SU-DHL-6 (cell line): ENCODE data around the gene ARHGEF39.

ENCODE experiments used
- H2AFZ ChIP-seq: fragments of 200-600 bp; sonication (generic); 2 replicates; pipeline ENCODE4 v1.6.1; 2014; ENCODE audit warnings: low read depth, mild to moderate bottlenecking, moderate library complexity, mixed read lengths, antibody characterized with exemption, low read length; ENCODE audit not compliant: severe bottlenecking
- H3F3A ChIP-seq: fragments of 200-600 bp; shearing (Covaris generic); 2 replicates; pipeline ENCODE4 v1.6.0; 2016; ENCODE audit warnings: antibody characterized with exemption, mild to moderate bottlenecking; ENCODE audit not compliant: insufficient read depth
- H3K27ac ChIP-seq: fragments of 200-600 bp; sonication (generic); 2 replicates; pipeline ENCODE4 v1.5.1; 2016; ENCODE audit warnings: low read depth, mild to moderate bottlenecking, low read length, moderate library complexity, mixed read lengths
- H3K27me3 ChIP-seq: fragments of 200-600 bp; sonication (generic), shearing (Covaris generic); 2 replicates; pipeline ENCODE4 v1.6.0; 2014; ENCODE audit warnings: mild to moderate bottlenecking, low read length
- H3K36me3 ChIP-seq: fragments of 200-600 bp; sonication (generic); 2 replicates; pipeline ENCODE4 v1.6.1; 2014; ENCODE audit warnings: mild to moderate bottlenecking, low read length, mixed read lengths
- H3K4me2 ChIP-seq: fragments of 300-600, 200-600 bp; shearing (Covaris generic), sonication (generic); 2 replicates; pipeline ENCODE4 v1.6.0; 2014; ENCODE audit warnings: low read length, low read depth, mild to moderate bottlenecking; ENCODE audit not compliant: poor library complexity, severe bottlenecking
- H3K4me3 ChIP-seq: fragments of 200-600 bp; sonication (generic); 2 replicates; pipeline ENCODE4 v1.5.1; 2014; ENCODE audit warnings: antibody characterized with exemption, low read length, mild to moderate bottlenecking, mixed read lengths; ENCODE audit not compliant: insufficient read depth, poor library complexity, severe bottlenecking
- H3K79me2 ChIP-seq: fragments of 200-600 bp; sonication (generic); 2 replicates; pipeline ENCODE4 v1.6.1; 2014; ENCODE audit warnings: mild to moderate bottlenecking, low read length, moderate library complexity; ENCODE audit not compliant: insufficient read depth
- H3K9ac ChIP-seq: fragments of 200-600 bp; sonication (generic); 2 replicates; pipeline ENCODE4 v1.7.0; 2014; ENCODE audit warnings: mild to moderate bottlenecking, low read length
- H3K9me2 ChIP-seq: fragments of 200-600 bp; sonication (generic); replicated peaks from 2 replicates; pipeline ENCODE4 v1.6.1; 2014; ENCODE audit warnings: low read length; ENCODE audit not compliant: insufficient read depth
- H3K9me3 ChIP-seq: fragments of 200-600 bp; sonication (generic); 2 replicates; pipeline ENCODE4 v1.6.1; 2014; ENCODE audit warnings: low read length, mixed read lengths; ENCODE audit not compliant: insufficient read depth
- H4K20me1 ChIP-seq: fragments of 200-600 bp; sonication (generic); 2 replicates; pipeline ENCODE4 v1.6.1; 2014; ENCODE audit warnings: low read depth, mild to moderate bottlenecking, antibody characterized with exemption, low read length, moderate library complexity, mixed read lengths
- CTCF ChIP-seq: fragments of 200-600 bp; sonication (generic); IDR thresholded peaks from one replicate; pipeline ENCODE4 v1.5.1; 2017; ENCODE audit warnings: antibody characterized with exemption, mild to moderate bottlenecking, low read length, moderate library complexity; ENCODE audit not compliant: insufficient read depth, poor library complexity, severe bottlenecking
- EZH2phosphoT487 ChIP-seq: fragments of 200-600 bp; sonication (generic), shearing (Covaris generic); conservative IDR thresholded peaks from 2 replicates; pipeline ENCODE4 v1.6.1; 2018; ENCODE audit warnings: mild to moderate bottlenecking, antibody characterized with exemption, low read length, moderate library complexity, mixed read lengths

ARHGEF39 gene

DNA sequence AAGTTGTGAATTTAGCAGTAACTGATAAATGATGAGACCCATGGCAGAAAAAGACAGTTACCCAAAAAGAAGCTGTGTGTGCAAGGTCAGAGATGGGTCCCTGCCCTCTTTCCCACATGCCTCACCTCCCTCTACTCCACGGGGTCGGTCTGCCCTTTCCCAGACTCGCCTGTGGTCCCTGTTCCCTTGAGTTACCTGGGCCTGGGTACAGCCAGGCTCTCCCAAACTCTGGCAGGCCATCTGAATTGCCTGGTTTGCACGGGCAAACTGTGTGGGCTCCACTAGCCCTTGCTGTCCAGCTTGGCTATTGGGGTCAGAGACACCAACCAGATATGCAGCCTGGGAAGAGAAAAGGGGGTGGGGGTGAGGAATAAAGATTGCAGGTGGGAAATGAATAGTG lies 43.2 kb upstream of the ARHGEF39 start:
- no peak overlapping the region for H3K4me2 ChIP-seq
- no peak overlapping the region for H3K9ac ChIP-seq
- H3K9me2 ChIP-seq = no peaks in the 10 kb centered on the region
- H3K79me2 ChIP-seq = no peaks in the 10 kb centered on the region
- H3K36me3 ChIP-seq = 0 out of 2 replicates have a peak, but pooled peaks cover 13% of the 10 kb centered on the region
- H2AFZ ChIP-seq = no peak overlapping the region
- no peak overlapping the region for H3K4me3 ChIP-seq
- no peaks in the 10 kb centered on the region for H3F3A ChIP-seq
- no peaks in the 10 kb centered on the region for H4K20me1 ChIP-seq
- TF ChIP-seq CTCF (no peak), EZH2phosphoT487 (no peak)
- no peaks in the 10 kb centered on the region for H3K9me3 ChIP-seq
- no peaks in the 10 kb centered on the region for H3K27me3 ChIP-seq
- H3K27ac ChIP-seq = no peak overlapping the region

GRCh38 chr9:35706951-35707350 lies 42.0 kb upstream of the ARHGEF39 start:
- H3K9ac ChIP-seq = no peak overlapping the region
- no peak overlapping the region for H3K4me2 ChIP-seq
- H3K4me3 ChIP-seq = no peak overlapping the region
- H3K79me2 ChIP-seq = no peaks in the 10 kb centered on the region
- H3K9me3 ChIP-seq = no peaks in the 10 kb centered on the region
- no peaks in the 10 kb centered on the region for H3K27me3 ChIP-seq
- no peaks in the 10 kb centered on the region for H3F3A ChIP-seq
- TF ChIP-seq CTCF = no peak
- H2AFZ ChIP-seq = no peak overlapping the region
- no peaks in the 10 kb centered on the region for H3K9me2 ChIP-seq
- H3K36me3 ChIP-seq = peaks cover 11% of the 10 kb centered on the region; the same call in 1 of the 2 replicates
- no peak overlapping the region for H3K27ac ChIP-seq
- no peaks in the 10 kb centered on the region for H4K20me1 ChIP-seq

- H3K36me3 ChIP-seq = peaks cover 15% of the 10 kb centered on the region; the same call in 1 of the 2 replicates
- H3K9ac ChIP-seq = no peak overlapping the region
- no peak overlapping the region for H2AFZ ChIP-seq
- no peak overlapping the region for H3K4me2 ChIP-seq
- no peaks in the 10 kb centered on the region for H3K9me3 ChIP-seq
- no peaks in the 10 kb centered on the region for H3K9me2 ChIP-seq
- H3K4me3 ChIP-seq = no peak overlapping the region
- H3F3A ChIP-seq = no peaks in the 10 kb centered on the region
- no peak for TF ChIP-seq EZH2phosphoT487
- no peak for TF ChIP-seq CTCF
- no peaks in the 10 kb centered on the region for H4K20me1 ChIP-seq
- H3K79me2 ChIP-seq = no peaks in the 10 kb centered on the region
- H3K27me3 ChIP-seq = no peaks in the 10 kb centered on the region
- H3K27ac ChIP-seq = no peak overlapping the region
These were observed 40.9 kb upstream of the ARHGEF39 start for GRCh38 chr9:35705836-35706430.
